Spinal cord (tissue), 10 donors: ENCODE data around the gene DBNL. TPM values are rescaled to one million over a fixed set of nuclear protein-coding genes. Genes with fewer than 3 reads are reported as not detected.

Experiments used
- DNase-seq, 6 donors: peaks; one replicate each; pipeline versions ENCODE4 v3.0.0 to v3.0.0-alpha.2; 2013 to 2015; ENCODE audit warnings: low spot score in 6 of 6, low read depth in 4 of 6
- H3K27ac ChIP-seq: one replicate; pipeline ENCODE4 v1.5.1; 2013; ENCODE audit warnings: low read depth, low read length, control low read depth
- H3K27me3 ChIP-seq: one replicate; pipeline ENCODE4 v1.6.1; 2013; ENCODE audit warnings: low read length; ENCODE audit not compliant: control insufficient read depth, insufficient read depth
- H3K36me3 ChIP-seq: one replicate; pipeline ENCODE4 v1.6.1; 2013; ENCODE audit warnings: low read length; ENCODE audit not compliant: control insufficient read depth, insufficient read depth
- H3K4me1 ChIP-seq: one replicate; pipeline ENCODE4 v1.6.1; 2013; ENCODE audit warnings: low read length; ENCODE audit not compliant: control insufficient read depth, insufficient read depth
- H3K4me3 ChIP-seq: one replicate; pipeline ENCODE4 v1.5.1; 2013; ENCODE audit warnings: low read depth, low read length, control low read depth
- H3K9me3 ChIP-seq: one replicate; pipeline ENCODE4 v1.6.1; 2013; ENCODE audit warnings: low read length; ENCODE audit not compliant: control insufficient read depth, insufficient read depth
- WGBS: methylation state at CpG from one replicate; pipeline ENCODE4 v1.1.5; 2013; ENCODE audit warnings: missing lambda C conversion rate; ENCODE audit not compliant: insufficient coverage; 5-methylcytosine and 5-hydroxymethylcytosine counted together
- polyA plus RNA-seq, 2 donors: library from polyadenylated mRNA; unstranded; fragments of 120-200 nt; gene quantifications; one replicate each; pipeline ENCODE4 v1.2.1, GENCODE V29; 2013; ENCODE audit not compliant: insufficient read length in 2 of 2
- total RNA-seq, 2 donors: library from RNA; depleted of rRNA in 1 of 2; stranded (reverse); fragments of 120-200 nt in 1 of 2; fragments of >200 nt in 1 of 2; gene quantifications; one replicate each; pipeline versions ENCODE4 v1.2.3 to v1.2.4, GENCODE V29; 2013 to 2014
- donor health status: healthy.

The DBNL gene
- total and polyA plus RNA-seq, 4 donors = 46.5 to 93.2 (median 87.6) TPM

DNA sequence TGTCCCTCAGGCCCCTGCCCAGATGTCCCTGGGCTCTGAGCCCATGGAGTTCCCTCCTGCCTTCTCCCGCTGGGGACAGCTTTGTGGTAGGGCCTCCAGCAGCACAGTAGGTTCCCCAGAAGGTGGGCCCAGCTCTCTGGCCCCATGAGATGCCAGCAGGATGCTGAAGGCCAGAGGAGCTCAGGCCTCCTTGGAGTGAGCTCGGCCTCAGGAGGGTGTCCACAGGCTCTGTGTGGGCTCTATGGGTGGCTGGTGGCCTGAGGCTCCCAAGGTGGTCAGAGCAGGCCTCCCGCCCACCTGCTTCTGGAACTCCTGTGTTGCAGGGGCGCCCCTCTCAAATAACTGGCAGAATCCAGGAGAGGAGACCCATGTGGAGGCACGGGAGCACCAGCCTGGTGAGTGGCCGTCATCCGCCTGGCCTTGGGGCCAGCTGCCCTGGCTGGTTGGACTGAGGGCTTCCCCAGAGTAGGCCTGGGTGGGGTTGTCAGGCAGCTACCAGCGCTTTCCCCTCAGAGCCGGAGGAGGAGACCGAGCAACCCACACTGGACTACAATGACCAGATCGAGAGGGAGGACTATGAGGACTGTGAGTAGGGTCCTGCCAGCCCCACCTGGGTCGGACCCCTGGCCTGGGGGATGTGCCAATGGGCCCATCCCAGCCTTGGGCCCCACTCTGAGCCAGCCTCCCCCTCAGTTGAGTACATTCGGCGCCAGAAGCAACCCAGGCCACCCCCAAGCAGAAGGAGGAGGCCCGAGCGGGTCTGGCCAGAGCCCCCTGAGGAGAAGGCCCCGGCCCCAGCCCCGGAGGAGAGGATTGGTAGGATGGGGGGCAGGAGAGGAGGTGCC, 62.8 kb downstream of the DBNL start:
- Histone ChIP-seq H3K27ac (no peak overlapping the region), H3K27me3 (peaks cover 2% of the 10 kb centered on the region), H3K4me1 (peaks cover 72% of the 10 kb centered on the region), H3K9me3 (no peaks in the 10 kb centered on the region), H3K4me3 (no peak overlapping the region), H3K36me3 (peaks cover 60% of the 10 kb centered on the region)
- DNase-seq = no peak
- 96% methylated on average over 14 of the region's 18 CpGs for WGBS

- Histone ChIP-seq H3K9me3 (no peaks in the 10 kb centered on the region), H3K27me3 (peaks cover 2% of the 10 kb centered on the region), H3K4me1 (peaks cover 72% of the 10 kb centered on the region), H3K27ac (no peak overlapping the region), H3K4me3 (no peak overlapping the region), H3K36me3 (peaks cover 69% of the 10 kb centered on the region)
- DNase-seq = no peak
- WGBS = 92% methylated on average over 18 of the region's 21 CpGs
Measured at GRCh38 chr7:44107961-44108767, 63.7 kb downstream of the DBNL start.

- H3K27ac ChIP-seq = no peak overlapping the region
- H3K4me1 ChIP-seq = peaks cover 71% of the 10 kb centered on the region
- peaks cover 78% of the 10 kb centered on the region for H3K36me3 ChIP-seq
- no peak for DNase-seq
- H3K4me3 ChIP-seq = no peak overlapping the region
- H3K9me3 ChIP-seq = no peaks in the 10 kb centered on the region
- 89% methylated on average over 14 of the region's 21 CpGs for WGBS
- peaks cover 2% of the 10 kb centered on the region for H3K27me3 ChIP-seq
Measured at GRCh38 chr7:44108768-44109750, 64.6 kb downstream of the DBNL start.

GRCh38 chr7:44109991-44110390, 65.5 kb downstream of the DBNL start:
- Histone ChIP-seq H3K36me3 (peaks cover 87% of the 10 kb centered on the region), H3K27me3 (no peaks in the 10 kb centered on the region), H3K4me1 (peaks cover 73% of the 10 kb centered on the region), H3K4me3 (no peak overlapping the region), H3K9me3 (no peaks in the 10 kb centered on the region), H3K27ac (no peak overlapping the region)
- no peak for DNase-seq
- 95% methylated on average over 16 of the region's 18 CpGs for WGBS

DNA sequence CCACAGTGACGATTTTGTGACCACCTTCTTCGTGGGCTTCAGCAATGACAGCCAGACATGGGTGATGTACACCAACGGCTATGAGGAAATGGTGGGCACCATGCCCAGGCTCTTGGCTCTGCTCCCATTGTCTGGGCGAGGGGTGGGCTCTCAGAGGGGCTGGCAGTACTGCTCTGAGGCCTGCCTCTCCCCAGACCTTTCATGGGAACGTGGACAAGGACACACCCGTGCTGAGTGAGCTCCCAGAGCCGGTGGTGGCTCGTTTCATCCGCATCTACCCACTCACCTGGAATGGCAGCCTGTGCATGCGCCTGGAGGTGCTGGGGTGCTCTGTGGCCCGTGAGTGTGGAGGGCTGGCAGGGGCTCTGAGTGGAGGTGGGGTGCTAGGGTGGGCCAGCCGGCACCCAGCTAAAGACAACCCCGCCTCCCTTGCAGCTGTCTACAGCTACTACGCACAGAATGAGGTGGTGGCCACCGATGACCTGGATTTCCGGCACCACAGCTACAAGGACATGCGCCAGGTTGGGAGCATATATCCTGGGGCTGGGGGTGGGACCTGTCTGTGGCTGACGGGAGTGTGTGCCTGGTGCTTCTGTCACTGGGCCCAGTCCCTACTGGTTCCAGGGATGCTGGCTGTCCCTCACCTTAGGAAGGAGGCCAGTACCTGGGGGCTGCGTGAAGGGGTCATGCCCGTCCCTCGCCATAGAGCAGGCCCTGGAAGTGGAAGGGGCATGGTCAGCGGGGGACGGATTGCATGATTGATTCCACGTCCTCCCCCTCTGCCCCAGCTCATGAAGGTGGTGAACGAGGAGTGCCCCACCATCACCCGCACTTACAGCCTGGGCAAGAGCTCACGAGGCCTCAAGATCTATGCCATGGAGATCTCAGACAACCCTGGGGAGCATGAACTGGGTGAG, 66.5 kb downstream of the DBNL start:
- 67% methylated on average over 20 of the region's 27 CpGs for WGBS
- Histone ChIP-seq H3K27me3 (no peaks in the 10 kb centered on the region), H3K9me3 (no peaks in the 10 kb centered on the region), H3K4me1 (peaks cover 73% of the 10 kb centered on the region), H3K36me3 (peaks cover 96% of the 10 kb centered on the region), H3K27ac (no peak overlapping the region), H3K4me3 (no peak overlapping the region)
- peak in 2 of 6 donors; percentile 74 to 76 for DNase-seq

Other genes with a start within 250 kb of the DBNL start
- 100 to 1,000 TPM in 1 of 2 donors, 10 to 100 TPM in 1; 26.7 to 103 TPM for gene MRPS24, start 175.2 kb upstream of the DBNL start, total RNA-seq
- gene MRPS24, start 175.2 kb upstream of the DBNL start, polyA plus RNA-seq = 100 to 1,000 TPM; 106 to 108 TPM
- 10 to 100 TPM; 26.4 to 33.5 TPM for gene URGCP, start 138.1 kb upstream of the DBNL start, total RNA-seq
- 10 to 100 TPM; 36.8 to 44.3 TPM for gene URGCP, start 138.1 kb upstream of the DBNL start, polyA plus RNA-seq
- gene UBE2D4, start 118.3 kb upstream of the DBNL start, total RNA-seq = 10 to 100 TPM; 20.7 to 30.9 TPM
- 10 to 100 TPM; 41.9 to 42.0 TPM for gene UBE2D4, start 118.3 kb upstream of the DBNL start, polyA plus RNA-seq
- under 1 TPM in 1 of 2 donors, not detected in 1; 0.10 TPM for gene SPDYE1, start 46.8 kb upstream of the DBNL start, total RNA-seq
- 1 to 10 TPM in 1 of 2 donors, under 1 TPM in 1; 0.33 to 4.1 TPM for gene SPDYE1, start 46.8 kb upstream of the DBNL start, polyA plus RNA-seq
- 10 to 100 TPM in 1 of 2 donors, 1 to 10 TPM in 1; 3.5 to 10.7 TPM for gene PGAM2, start 20.9 kb downstream of the DBNL start, total RNA-seq
- gene PGAM2, start 20.9 kb downstream of the DBNL start, polyA plus RNA-seq = 10 to 100 TPM; 13.3 to 13.6 TPM
- 10 to 100 TPM in 1 of 2 donors, 1 to 10 TPM in 1; 8.8 to 16.3 TPM for gene POLM, start 37.8 kb downstream of the DBNL start, total RNA-seq
- 10 to 100 TPM; 14.4 to 22.6 TPM for gene POLM, start 37.8 kb downstream of the DBNL start, polyA plus RNA-seq
- gene AEBP1, start 59.6 kb downstream of the DBNL start, total RNA-seq = 100 to 1,000 TPM in 1 of 2 donors, 10 to 100 TPM in 1; 39.9 to 102 TPM
- gene AEBP1, start 59.6 kb downstream of the DBNL start, polyA plus RNA-seq = 10 to 100 TPM; 61.3 to 83.2 TPM
- gene POLD2, start 78.8 kb downstream of the DBNL start, total RNA-seq = 10 to 100 TPM; 40.7 to 94.7 TPM
- 100 to 1,000 TPM; 106 to 115 TPM for gene POLD2, start 78.8 kb downstream of the DBNL start, polyA plus RNA-seq
- under 1 TPM in 1 of 2 donors, not detected in 1; 0.66 TPM for gene MYL7, start 96.6 kb downstream of the DBNL start, total RNA-seq
- gene MYL7, start 96.6 kb downstream of the DBNL start, polyA plus RNA-seq = 1 to 10 TPM; 2.2 to 4.5 TPM
- 1 to 10 TPM; 4.8 to 5.1 TPM for gene GCK, start 144.7 kb downstream of the DBNL start, total RNA-seq
- gene GCK, start 144.7 kb downstream of the DBNL start, polyA plus RNA-seq = 10 to 100 TPM; 13.9 to 14.0 TPM
- gene YKT6, start 156.3 kb downstream of the DBNL start, total RNA-seq = 10 to 100 TPM; 48.0 to 51.6 TPM
- 100 to 1,000 TPM; 106 to 115 TPM for gene YKT6, start 156.3 kb downstream of the DBNL start, polyA plus RNA-seq